Keratinocyte (primary cell): ENCODE data around the gene PPTC7. TPM values are rescaled to one million over a fixed set of nuclear protein-coding genes. Genes with fewer than 3 reads are reported as not detected.

ENCODE experiments used
- DNase-seq: peaks from one replicate; pipeline ENCODE4 v3.0.0-alpha.2; 2011; ENCODE audit warnings: low read depth, missing footprints, low spot score
- FAIRE-seq: peaks from 2 replicates; lab custom pipeline; 2011; peaks lifted over from hg19 to GRCh38; lab: Jason Lieb, UNC
- H2AFZ ChIP-seq: 2 replicates; pipeline ENCODE4 v1.6.0; 2012; ENCODE audit warnings: low read length, control low read depth, inconsistent platforms; ENCODE audit not compliant: control insufficient read depth
- H3K27ac ChIP-seq: 2 replicates; pipeline ENCODE4 v1.5.1; 2011; ENCODE audit warnings: low read length; ENCODE audit not compliant: control insufficient read depth, insufficient read depth
- H3K27me3 ChIP-seq: 3 replicates; pipeline ENCODE4 v1.6.0; 2011; ENCODE audit warnings: low read length; ENCODE audit not compliant: control insufficient read depth, insufficient read depth; ENCODE audit errors: extremely low read depth
- H3K36me3 ChIP-seq, 2 experiments: 2 replicates in 1 of 2; 3 replicates in 1 of 2; pipeline ENCODE4 v1.5.1; 2011; ENCODE audit warnings: low read length in 2 of 2, mild to moderate bottlenecking in 1 of 2; ENCODE audit not compliant: control insufficient read depth in 2 of 2, insufficient read depth in 2 of 2; ENCODE audit errors: extremely low read depth in 1 of 2
- H3K4me1 ChIP-seq: 3 replicates; pipeline ENCODE4 v1.5.1; 2011; ENCODE audit warnings: low read length; ENCODE audit not compliant: control insufficient read depth, insufficient read depth; ENCODE audit errors: extremely low read depth
- H3K4me2 ChIP-seq: 3 replicates; pipeline ENCODE4 v1.6.0; 2011; ENCODE audit warnings: low read depth, low read length; ENCODE audit not compliant: control insufficient read depth, insufficient read depth; ENCODE audit errors: extremely low read depth
- H3K4me3 ChIP-seq, 3 experiments: fragments of 200-600 bp in 1 of 3; sonication (generic) in 1 of 3; 2 replicates in 2 of 3; 3 replicates in 1 of 3; pipeline ENCODE4 v1.5.1; 2011 to 2016; ENCODE audit warnings: low read length in 3 of 3, mild to moderate bottlenecking in 3 of 3, control low read depth in 2 of 3, inconsistent platforms in 1 of 3, low read depth in 1 of 3, mixed read lengths in 1 of 3, mixed run types in 1 of 3, moderate library complexity in 1 of 3; ENCODE audit not compliant: control insufficient read depth in 2 of 3, insufficient read depth in 2 of 3; ENCODE audit errors: extremely low read depth in 1 of 3
- H3K79me2 ChIP-seq: 2 replicates; pipeline ENCODE4 v1.6.0; 2012; ENCODE audit warnings: low read length; ENCODE audit not compliant: control insufficient read depth, insufficient read depth
- H3K9ac ChIP-seq: 3 replicates; pipeline ENCODE4 v1.6.0; 2011; ENCODE audit warnings: low read length; ENCODE audit not compliant: control insufficient read depth, insufficient read depth; ENCODE audit errors: extremely low read depth
- H3K9me1 ChIP-seq: 3 replicates; pipeline ENCODE4 v1.6.0; 2011; ENCODE audit warnings: low read length; ENCODE audit not compliant: control insufficient read depth, insufficient read depth; ENCODE audit errors: extremely low read depth
- H3K9me3 ChIP-seq: 2 replicates; pipeline ENCODE4 v1.5.1; 2012; ENCODE audit warnings: low read depth, low read length; ENCODE audit not compliant: control insufficient read depth
- H4K20me1 ChIP-seq: 3 replicates; pipeline ENCODE4 v1.6.0; 2011; ENCODE audit warnings: low read length; ENCODE audit not compliant: control insufficient read depth, insufficient read depth; ENCODE audit errors: extremely low read depth
- CTCF ChIP-seq, 3 experiments: IDR thresholded peaks in 1 of 3; conservative IDR thresholded peaks in 1 of 3; optimal IDR thresholded peaks in 1 of 3; 2 replicates in 2 of 3; 3 replicates in 1 of 3; pipeline versions ENCODE3 to v1.5.1; 2011; ENCODE audit warnings: low read length in 3 of 3, mild to moderate bottlenecking in 3 of 3, moderate library complexity in 2 of 3, control low read depth in 1 of 3, inconsistent platforms in 1 of 3; ENCODE audit not compliant: insufficient read depth in 2 of 3; ENCODE audit errors: extremely low read depth in 1 of 3
- EZH2 ChIP-seq: IDR thresholded peaks from one replicate; pipeline ENCODE4 v1.6.1; 2012; ENCODE audit warnings: inconsistent platforms, mild to moderate bottlenecking, low read length, moderate library complexity
- dilution Hi-C: fragments of 300-500 bp; cut with MboI; formaldehyde crosslinking; loops from one replicate; pipeline ENCODE4 v1.7.0; 2020; ENCODE audit warnings: low sequenced_read_pairs; ENCODE audit not compliant: extremely low pct_ligation_motif_present
- polyA plus RNA-seq, 5 experiments: library from polyadenylated mRNA; depleted of rRNA in 3 of 5; stranded (reverse) in 3 of 5; stranded (forward) in 1 of 5; unstranded in 1 of 5; fragments of >200 nt; gene quantifications; 1 replicate in 1 of 5; 2 replicates in 3 of 5; 3 replicates in 1 of 5; pipeline versions ENCODE4 v1.2.1 to v1.2.3, GENCODE V29; 2011 to 2012; ENCODE audit warnings: missing spikeins in 2 of 5, low read depth in 1 of 5, low replicate concordance in 1 of 5

PPTC7 gene
- polyA plus RNA-seq, 1 donor (not counting 4 experiments of a cell fraction or from before 2014, with no cell fraction given): 35.9 TPM

GRCh38 chr12:110579535-110580253 is 3.4 kb downstream of the PPTC7 start:
- TF ChIP-seq CTCF (optimal IDR thresholded peaks at IDR 0.05 in 1 of 3, IDR thresholded peaks at IDR 0.05 in 1 of 3, conservative IDR thresholded peaks at IDR 0.05 in 1 of 3; ENCODE audit: extremely low read depth in 1 of 3, insufficient read depth in 2 of 3, low read length in 3 of 3) (no peak), EZH2 (no peak)
- DNase-seq: no peak
- H3K4me1 ChIP-seq: peaks cover 66% of the 10 kb centered on the region

GRCh38 chr12:110578694-110579534 is 4.2 kb downstream of the PPTC7 start:
- Histone ChIP-seq H3K9me3 (no peaks in the 10 kb centered on the region), H3K4me2 (peak overlapping the region; percentile 99), H3K9me1 (no peaks in the 10 kb centered on the region), H3K9ac (peak overlapping the region; percentile 93), H3K79me2 (peaks cover 78% of the 10 kb centered on the region), H3K4me3 (peak overlapping the region in 2 of 3 experiments; percentile 34 to 37), H2AFZ (no peak overlapping the region), H3K4me1 (peaks cover 62% of the 10 kb centered on the region), H3K27ac (peak overlapping the region; percentile 100), H4K20me1 (peaks cover 11% of the 10 kb centered on the region), H3K36me3 (no peaks in the 10 kb centered on the region), H3K27me3 (no peaks in the 10 kb centered on the region)
- TF ChIP-seq EZH2: no peak
- TF ChIP-seq CTCF (optimal IDR thresholded peaks at IDR 0.05 in 1 of 3, IDR thresholded peaks at IDR 0.05 in 1 of 3, conservative IDR thresholded peaks at IDR 0.05 in 1 of 3; ENCODE audit: extremely low read depth in 1 of 3, insufficient read depth in 2 of 3, low read length in 3 of 3): no peak
- dilution Hi-C loops: no loop called here
- DNase-seq: peak; percentile 70
- FAIRE-seq: no peak

More at GRCh38 chr12:110579535-110580253, 3.4 kb downstream of the PPTC7 start:
- H3K36me3 ChIP-seq: no peaks in the 10 kb centered on the region
- no peak for FAIRE-seq
- H3K9me3 ChIP-seq: no peaks in the 10 kb centered on the region
- H3K79me2 ChIP-seq: peaks cover 70% of the 10 kb centered on the region
- no peaks in the 10 kb centered on the region for H3K9me1 ChIP-seq
- no peaks in the 10 kb centered on the region for H3K27me3 ChIP-seq
- dilution Hi-C loops: no loop called here
- H3K9ac ChIP-seq: peak overlapping the region; percentile 93
- H3K4me3 ChIP-seq: peak overlapping the region in 2 of 3 experiments; percentile 34 to 37
- peak overlapping the region; percentile 100 for H3K27ac ChIP-seq
- no peak overlapping the region for H2AFZ ChIP-seq
- peak overlapping the region; percentile 99 for H3K4me2 ChIP-seq
- H4K20me1 ChIP-seq: peaks cover 11% of the 10 kb centered on the region
